Cardiac muscle cell (in vitro differentiated cells and primary cell): ENCODE data around the gene STX16. TPM values are rescaled to one million over a fixed set of nuclear protein-coding genes. Genes with fewer than 3 reads are reported as not detected.

ENCODE experiments used
- DNase-seq, 2 donors: peaks; one replicate each; pipeline versions ENCODE4 v3.0.0 to v3.0.0-alpha.2; 2010 to 2017; ENCODE audit warnings: low read depth in 1 of 2, low spot score in 1 of 2
- H3K27ac ChIP-seq: fragments of 200-600 bp; sonication (generic); 2 replicates; pipeline ENCODE4 v1.5.1; 2016
- H3K27me3 ChIP-seq: fragments of 200-600 bp; sonication (generic); 2 replicates; pipeline ENCODE4 v1.6.0; 2016; ENCODE audit warnings: control low read depth
- H3K36me3 ChIP-seq: fragments of 200-600 bp; sonication (generic); 2 replicates; pipeline ENCODE4 v1.5.1; 2016; ENCODE audit warnings: control low read depth
- H3K4me1 ChIP-seq: fragments of 200-600 bp; sonication (generic); 2 replicates; pipeline ENCODE4 v1.8.1; 2017; ENCODE audit warnings: low read depth, mild to moderate bottlenecking, mixed run types
- H3K4me3 ChIP-seq: fragments of 200-600 bp; sonication (generic); 2 replicates; pipeline ENCODE4 v1.5.1; 2016; ENCODE audit warnings: mild to moderate bottlenecking
- H3K9me3 ChIP-seq: fragments of 200-600 bp; sonication (generic); 2 replicates; pipeline ENCODE4 v1.5.1; 2017; ENCODE audit warnings: low read depth, mild to moderate bottlenecking, control low read depth
- polyA plus RNA-seq: library from polyadenylated mRNA; unstranded; fragments of >200 nt; fragmentation: Nextera tagmentation; extraction: Ambion mirVana; gene quantifications from 2 replicates; pipeline ENCODE4 v1.2.1, GENCODE V29; 2016
- total RNA-seq: library from RNA; depleted of rRNA; stranded (reverse); fragments of >200 nt; gene quantifications from 2 replicates; pipeline ENCODE4 v1.2.3, GENCODE V29; 2016
- TF ChIP-seq, protein P1 (sequence below): IDR thresholded peaks from 2 replicates; pipeline ENCODE4 v1.5.1; 2012; ENCODE audit warnings: low read depth, mild to moderate bottlenecking, low read length

Gene STX16
- total and polyA plus RNA-seq, 2 experiments from 2014 or later, result 55.5 to 58.1 TPM

- TF ChIP-seq, protein P1, sequence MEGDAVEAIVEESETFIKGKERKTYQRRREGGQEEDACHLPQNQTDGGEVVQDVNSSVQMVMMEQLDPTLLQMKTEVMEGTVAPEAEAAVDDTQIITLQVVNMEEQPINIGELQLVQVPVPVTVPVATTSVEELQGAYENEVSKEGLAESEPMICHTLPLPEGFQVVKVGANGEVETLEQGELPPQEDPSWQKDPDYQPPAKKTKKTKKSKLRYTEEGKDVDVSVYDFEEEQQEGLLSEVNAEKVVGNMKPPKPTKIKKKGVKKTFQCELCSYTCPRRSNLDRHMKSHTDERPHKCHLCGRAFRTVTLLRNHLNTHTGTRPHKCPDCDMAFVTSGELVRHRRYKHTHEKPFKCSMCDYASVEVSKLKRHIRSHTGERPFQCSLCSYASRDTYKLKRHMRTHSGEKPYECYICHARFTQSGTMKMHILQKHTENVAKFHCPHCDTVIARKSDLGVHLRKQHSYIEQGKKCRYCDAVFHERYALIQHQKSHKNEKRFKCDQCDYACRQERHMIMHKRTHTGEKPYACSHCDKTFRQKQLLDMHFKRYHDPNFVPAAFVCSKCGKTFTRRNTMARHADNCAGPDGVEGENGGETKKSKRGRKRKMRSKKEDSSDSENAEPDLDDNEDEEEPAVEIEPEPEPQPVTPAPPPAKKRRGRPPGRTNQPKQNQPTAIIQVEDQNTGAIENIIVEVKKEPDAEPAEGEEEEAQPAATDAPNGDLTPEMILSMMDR, result no peak
- no peak overlapping the region for H3K27ac ChIP-seq
- no peaks in the 10 kb centered on the region for H3K27me3 ChIP-seq
Observed at GRCh38 chr20:58688414-58688813, 37.3 kb downstream of the STX16 start.

GRCh38 chr20:58688840-58689239, 37.8 kb downstream of the STX16 start:
- peak in 1 of 2 donors; percentile 25 for DNase-seq

More at GRCh38 chr20:58688414-58688813, 37.3 kb downstream of the STX16 start:
- no peak for DNase-seq
- Histone ChIP-seq H3K4me1 (peaks cover 2% of the 10 kb centered on the region), H3K36me3 (no peaks in the 10 kb centered on the region), H3K4me3 (no peak overlapping the region), H3K9me3 (no peaks in the 10 kb centered on the region)

DNA sequence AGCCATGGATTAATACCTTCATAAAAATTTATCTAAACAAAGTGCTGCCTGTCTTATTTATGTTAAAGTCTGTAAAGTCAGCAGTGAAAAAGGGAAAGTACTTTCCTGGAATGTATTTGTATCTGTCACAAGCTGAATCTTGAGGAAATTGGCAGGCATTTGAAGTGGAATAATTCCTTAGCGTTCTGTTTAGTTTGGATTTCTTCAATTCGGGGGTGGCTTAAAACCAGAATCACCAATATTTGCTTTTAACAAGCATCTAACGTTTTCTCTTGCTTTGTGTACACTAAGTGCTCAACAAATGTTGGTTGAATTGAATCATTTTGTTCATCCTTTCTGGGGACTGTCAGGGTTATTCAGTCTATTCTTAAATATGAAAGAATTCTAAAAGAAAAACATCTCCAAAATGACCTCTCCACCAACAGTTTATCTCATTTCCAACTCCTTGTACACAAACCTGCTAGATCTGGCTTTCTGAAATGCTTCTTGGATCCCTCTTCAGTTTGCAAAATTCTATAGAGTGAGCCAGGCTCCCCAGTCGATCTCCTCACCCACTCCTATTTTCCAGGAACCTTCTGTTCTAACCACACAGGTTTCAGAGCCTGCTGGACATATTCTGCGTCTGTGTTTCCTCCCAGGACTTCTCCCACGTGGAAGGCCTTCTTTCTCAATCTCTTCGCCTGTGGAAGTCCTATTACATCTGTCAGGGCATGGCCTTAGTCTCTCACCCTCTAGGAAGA, 39.5 kb downstream of the STX16 start:
- peak in 1 of 2 donors; percentile 72 for DNase-seq
- Histone ChIP-seq H3K36me3 (no peaks in the 10 kb centered on the region), H3K4me3 (no peak overlapping the region), H3K27me3 (no peaks in the 10 kb centered on the region), H3K27ac (peak overlapping the region; percentile 60), H3K9me3 (no peaks in the 10 kb centered on the region), H3K4me1 (peaks cover 3% of the 10 kb centered on the region)
- TF ChIP-seq, protein P1, result no peak

More at GRCh38 chr20:58688840-58689239, 37.8 kb downstream of the STX16 start:
- H3K27ac ChIP-seq, result no peak overlapping the region
- H3K4me1 ChIP-seq, result peaks cover 3% of the 10 kb centered on the region
- no peaks in the 10 kb centered on the region for H3K9me3 ChIP-seq
- H3K4me3 ChIP-seq, result no peak overlapping the region
- no peaks in the 10 kb centered on the region for H3K36me3 ChIP-seq
- no peaks in the 10 kb centered on the region for H3K27me3 ChIP-seq
- TF ChIP-seq, protein P1, result no peak

DNA sequence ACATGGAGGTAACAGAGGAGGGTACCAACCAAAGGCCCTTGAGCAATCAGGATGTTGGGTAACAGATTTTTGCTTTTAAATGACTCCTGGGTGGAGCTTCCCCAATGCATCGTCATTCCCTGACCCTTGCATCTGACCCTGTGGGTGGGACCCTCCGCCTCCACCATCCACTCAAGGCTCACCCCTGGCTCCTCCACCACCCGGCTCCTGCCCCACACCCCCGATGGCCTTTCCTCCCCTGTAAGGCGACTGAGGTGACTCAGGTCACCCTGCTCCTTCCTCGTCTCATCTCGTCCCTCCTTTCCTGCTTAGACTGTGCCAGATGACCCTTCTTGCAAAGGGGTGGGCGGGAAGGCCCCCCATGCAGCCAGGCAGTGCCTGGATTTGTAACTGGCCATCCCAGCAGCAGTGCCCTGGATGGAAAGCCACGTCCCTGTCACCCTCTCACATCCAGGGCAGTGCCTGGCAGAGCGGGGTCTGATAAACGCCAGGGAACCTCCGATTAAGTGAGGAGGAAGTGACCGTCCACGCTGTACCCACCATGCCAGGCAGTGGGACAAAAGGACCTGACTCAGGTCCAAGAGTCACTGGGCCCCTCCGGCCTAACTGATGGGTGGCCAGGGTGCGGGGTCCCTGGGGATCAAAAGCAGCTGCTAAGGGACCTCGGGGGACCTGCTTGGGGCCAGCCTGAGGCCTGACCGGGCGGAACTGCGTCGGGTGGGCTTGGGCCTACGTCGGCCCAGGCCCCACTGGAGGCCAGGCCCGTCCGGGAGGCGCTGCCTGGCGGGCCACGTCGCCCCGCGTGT, 40.9 kb downstream of the STX16 start:
- Histone ChIP-seq H3K4me1 (peaks cover 3% of the 10 kb centered on the region), H3K27me3 (no peaks in the 10 kb centered on the region), H3K36me3 (no peaks in the 10 kb centered on the region), H3K27ac (peak overlapping the region; percentile 74), H3K4me3 (no peak overlapping the region), H3K9me3 (no peaks in the 10 kb centered on the region)
- TF ChIP-seq, protein P1, result no peak
- peak in 1 of 2 donors; percentile 84 for DNase-seq

DNA sequence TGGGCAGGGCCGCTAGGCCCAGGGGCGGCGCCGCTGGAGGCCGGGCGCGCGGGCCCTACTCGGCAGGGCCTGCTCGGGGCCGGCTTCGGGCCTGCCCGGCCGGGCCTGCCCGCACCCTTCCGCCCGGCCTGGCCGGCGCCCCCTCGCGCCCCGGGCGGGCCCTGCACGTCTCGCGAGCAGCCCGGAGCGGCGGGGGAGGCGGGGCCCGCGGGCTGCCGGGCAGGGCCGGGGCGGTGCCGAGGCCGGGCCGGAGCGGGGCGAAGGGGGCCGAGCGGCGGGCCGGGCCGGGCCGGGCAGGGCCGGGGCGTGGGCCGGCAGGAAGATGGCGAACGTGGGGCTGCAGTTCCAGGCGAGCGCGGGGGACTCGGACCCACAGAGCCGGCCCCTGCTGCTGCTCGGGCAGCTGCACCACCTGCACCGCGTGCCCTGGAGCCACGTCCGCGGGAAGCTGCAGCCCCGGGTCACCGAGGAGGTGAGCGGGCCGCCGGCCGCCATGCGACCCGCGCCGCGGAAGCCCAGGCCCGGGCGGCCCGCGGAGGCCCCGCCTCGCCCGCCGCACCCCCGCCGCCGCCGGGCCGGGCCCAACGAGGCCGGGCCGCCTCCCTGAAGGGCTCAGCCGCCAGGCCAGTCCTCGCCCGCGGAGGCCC, 41.6 kb downstream of the STX16 start, which contains the start of gene NPEPL1:
NPEPL1 (plus strand) TSS at position 222 of the 647 bp plus-strand sequence; CDS start at position 323, 101 bp downstream.
- Histone ChIP-seq H3K27ac (peak within 1 kb of the TSS; percentile 74), H3K36me3 (no peaks in the 10 kb centered on the region), H3K27me3 (no peaks in the 10 kb centered on the region), H3K4me3 (no peak within 1 kb of the TSS), H3K9me3 (no peaks in the 10 kb centered on the region), H3K4me1 (peaks cover 3% of the 10 kb centered on the region)
- TF ChIP-seq, protein P1, result peak; percentile 2
- DNase-seq, result peak; percentile 83 to 90
